AG09319 (cell line): ENCODE data around the gene EPC2.

ENCODE experiments used
- DNase-seq: peaks from one replicate; pipeline ENCODE4 v3.0.0-alpha.2; 2010; ENCODE audit warnings: low read depth; ENCODE audit errors: extremely low read depth
- TF ChIP-seq, protein P1 (sequence below): IDR thresholded peaks from 2 replicates; pipeline ENCODE4 v1.5.1; 2011; ENCODE audit warnings: low read depth, mild to moderate bottlenecking, inconsistent platforms, low read length, moderate library complexity

Gene EPC2, protein sequence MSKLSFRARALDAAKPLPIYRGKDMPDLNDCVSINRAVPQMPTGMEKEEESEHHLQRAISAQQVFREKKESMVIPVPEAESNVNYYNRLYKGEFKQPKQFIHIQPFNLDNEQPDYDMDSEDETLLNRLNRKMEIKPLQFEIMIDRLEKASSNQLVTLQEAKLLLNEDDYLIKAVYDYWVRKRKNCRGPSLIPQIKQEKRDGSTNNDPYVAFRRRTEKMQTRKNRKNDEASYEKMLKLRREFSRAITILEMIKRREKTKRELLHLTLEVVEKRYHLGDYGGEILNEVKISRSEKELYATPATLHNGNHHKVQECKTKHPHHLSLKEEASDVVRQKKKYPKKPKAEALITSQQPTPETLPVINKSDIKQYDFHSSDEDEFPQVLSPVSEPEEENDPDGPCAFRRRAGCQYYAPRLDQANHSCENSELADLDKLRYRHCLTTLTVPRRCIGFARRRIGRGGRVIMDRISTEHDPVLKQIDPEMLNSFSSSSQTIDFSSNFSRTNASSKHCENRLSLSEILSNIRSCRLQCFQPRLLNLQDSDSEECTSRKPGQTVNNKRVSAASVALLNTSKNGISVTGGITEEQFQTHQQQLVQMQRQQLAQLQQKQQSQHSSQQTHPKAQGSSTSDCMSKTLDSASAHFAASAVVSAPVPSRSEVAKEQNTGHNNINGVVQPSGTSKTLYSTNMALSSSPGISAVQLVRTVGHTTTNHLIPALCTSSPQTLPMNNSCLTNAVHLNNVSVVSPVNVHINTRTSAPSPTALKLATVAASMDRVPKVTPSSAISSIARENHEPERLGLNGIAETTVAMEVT

DNA sequence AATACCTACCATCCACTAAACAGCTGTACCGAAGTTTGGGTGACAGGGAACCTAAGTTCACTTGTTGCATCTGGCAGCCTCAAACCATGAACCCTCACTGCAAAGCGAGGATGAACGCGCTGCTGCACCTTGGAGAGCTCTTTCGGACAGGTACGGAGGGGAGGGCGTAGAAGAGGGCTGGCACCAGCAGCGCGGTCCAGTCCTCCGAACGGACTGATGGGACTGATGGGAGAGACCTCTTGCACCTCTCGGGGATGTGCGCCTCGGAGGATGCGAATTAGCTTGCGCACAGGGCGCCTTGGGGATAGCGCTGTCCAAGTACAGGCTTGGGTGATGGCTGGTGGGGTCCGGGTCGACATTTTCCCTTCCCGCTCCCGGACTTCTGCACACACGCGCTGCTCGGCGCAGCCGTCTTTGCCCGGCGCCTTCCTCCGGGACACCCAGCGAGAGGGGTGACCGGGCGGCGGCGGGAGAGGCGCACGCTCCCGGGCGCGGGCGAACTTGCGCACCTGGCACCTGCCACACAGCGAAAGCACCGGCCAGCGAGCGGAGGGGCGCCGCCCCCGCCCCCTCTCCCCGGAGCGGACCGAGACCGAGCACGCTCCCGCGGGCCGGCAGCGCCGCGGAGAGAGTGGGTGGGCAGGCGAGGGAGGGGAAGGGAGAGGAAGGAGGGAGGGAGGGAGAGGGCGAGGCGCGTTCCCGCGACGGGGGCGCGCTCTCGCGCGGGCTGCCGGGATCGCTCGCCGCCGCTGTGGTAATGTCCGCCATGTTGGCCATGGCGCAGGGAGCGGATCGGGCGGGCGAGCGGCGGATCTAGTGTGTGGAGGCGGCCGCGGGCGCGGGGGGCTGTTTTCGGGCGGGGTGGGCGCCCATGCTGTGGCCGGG lies at the start of gene EPC2:
Gene EPC2, plus strand, starts transcription at position 754 of the 885 bp plus-strand sequence. CDS start 267 bp downstream, outside the sequence.
- DNase-seq: peak; percentile 52
- TF ChIP-seq, protein P1, sequence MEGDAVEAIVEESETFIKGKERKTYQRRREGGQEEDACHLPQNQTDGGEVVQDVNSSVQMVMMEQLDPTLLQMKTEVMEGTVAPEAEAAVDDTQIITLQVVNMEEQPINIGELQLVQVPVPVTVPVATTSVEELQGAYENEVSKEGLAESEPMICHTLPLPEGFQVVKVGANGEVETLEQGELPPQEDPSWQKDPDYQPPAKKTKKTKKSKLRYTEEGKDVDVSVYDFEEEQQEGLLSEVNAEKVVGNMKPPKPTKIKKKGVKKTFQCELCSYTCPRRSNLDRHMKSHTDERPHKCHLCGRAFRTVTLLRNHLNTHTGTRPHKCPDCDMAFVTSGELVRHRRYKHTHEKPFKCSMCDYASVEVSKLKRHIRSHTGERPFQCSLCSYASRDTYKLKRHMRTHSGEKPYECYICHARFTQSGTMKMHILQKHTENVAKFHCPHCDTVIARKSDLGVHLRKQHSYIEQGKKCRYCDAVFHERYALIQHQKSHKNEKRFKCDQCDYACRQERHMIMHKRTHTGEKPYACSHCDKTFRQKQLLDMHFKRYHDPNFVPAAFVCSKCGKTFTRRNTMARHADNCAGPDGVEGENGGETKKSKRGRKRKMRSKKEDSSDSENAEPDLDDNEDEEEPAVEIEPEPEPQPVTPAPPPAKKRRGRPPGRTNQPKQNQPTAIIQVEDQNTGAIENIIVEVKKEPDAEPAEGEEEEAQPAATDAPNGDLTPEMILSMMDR: no peak

DNA sequence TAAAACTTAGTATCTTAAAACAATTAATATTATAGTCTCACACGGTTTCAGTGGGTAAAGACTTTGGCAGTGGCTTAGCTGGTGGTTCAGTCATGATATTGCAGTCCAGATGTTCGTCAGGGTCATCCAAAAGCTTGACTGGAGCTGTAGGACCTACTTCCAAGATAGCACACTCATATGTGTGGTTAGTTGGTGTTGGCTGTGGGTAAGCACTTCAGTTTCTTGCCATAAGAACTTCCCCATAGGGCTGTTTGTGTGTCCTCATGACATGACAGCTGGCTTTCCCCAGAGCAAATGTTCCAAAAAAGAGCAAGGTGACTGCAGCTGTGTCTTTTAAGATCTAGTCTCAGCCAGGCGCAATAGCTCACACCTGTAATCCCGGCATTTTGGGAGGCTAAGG lies 48.5 kb upstream of the EPC2 start:
- DNase-seq: no peak
- TF ChIP-seq, protein P1: no peak

DNA sequence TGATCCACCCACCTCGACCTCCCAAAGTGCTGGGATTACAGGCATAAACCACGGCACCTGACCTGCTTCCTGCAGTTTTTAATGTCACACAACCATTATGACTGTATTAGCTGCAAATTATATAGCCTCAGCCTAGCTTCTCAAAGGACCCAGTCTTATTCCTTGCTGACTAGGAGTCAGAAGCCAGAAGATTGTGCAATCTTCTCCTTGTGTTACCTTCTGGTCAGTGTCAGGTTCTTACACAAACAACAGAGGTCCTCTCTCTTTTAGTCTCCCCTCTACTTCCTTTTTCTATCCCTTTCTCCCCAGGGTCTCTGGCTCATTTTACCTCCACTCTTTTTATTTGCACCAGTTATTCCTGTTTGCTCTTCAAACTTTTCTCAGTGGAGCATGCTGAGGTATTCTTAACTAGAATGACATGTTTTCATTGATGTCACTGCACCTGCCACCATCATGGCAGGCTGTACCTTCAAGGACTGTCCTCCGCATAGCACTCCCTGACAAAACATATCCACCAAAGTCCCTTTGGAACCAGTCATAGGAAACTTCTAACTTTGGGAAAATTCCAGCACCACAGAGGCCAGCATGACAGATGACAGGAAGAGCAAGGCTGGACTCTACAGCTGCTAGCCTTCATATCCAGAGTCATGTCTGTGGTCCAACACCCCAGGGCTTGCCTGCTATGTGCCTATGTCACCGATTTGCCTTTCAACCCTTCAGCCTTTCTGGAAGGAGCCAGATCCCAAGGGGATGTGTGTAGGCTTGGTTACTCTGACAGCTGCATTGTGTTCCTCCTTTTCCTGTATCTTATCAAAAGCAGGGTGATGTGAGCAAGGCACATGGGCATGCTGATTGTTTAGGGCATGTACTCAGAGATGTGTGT lies 45.2 kb upstream of the EPC2 start:
- no peak for DNase-seq
- TF ChIP-seq, protein P1: no peak

DNA sequence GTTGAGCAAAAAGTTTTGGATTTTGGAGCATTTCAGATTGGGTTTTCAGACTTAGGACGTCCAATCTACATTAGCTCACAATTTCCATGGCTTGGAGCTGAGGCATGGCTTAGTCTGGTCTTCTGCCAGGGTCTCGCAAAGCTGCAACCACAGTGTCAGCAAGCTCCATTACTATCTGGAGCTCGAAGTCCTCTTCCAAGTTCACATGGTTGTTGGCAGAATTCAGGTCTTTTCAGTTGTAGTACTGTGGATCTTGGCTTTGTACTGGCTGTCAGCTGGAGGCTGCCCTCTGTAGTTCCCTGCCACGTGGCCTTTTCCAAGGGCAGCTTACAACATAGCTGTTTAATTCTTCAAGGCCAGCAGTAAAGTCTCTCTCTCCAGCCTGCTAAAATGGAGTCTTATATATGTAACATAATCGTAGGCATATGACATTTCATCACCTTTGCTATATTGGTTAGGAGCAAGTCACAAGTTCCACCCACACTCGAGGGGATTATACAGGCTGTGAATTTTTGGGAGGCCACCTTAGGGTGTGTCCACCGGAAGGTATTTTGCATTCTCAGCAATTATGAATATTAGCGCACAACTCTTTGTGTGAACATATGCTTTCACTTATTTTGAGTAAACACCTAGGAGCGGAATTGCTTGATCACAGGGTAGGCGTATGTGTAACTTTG lies 41.5 kb upstream of the EPC2 start:
- TF ChIP-seq, protein P1: no peak
- DNase-seq: no peak

DNA sequence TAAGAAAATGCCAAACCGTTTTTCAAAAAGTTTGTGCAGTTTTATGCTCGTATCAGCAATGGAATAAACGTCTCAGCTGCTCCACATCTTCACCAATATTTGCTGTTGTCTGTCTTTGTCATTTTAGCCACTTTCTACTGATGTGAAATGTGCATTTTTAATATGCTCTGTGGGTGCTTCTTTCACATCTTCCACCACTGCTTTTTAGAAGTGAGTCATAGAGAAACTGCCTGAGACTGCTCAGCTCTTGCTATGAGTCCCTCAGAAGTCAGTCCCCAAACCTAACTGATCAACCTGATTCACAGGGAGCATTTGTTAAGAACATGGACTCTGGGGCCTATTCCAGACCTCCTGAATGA lies 41.0 kb upstream of the EPC2 start:
- no peak for DNase-seq
- TF ChIP-seq, protein P1: no peak

DNA sequence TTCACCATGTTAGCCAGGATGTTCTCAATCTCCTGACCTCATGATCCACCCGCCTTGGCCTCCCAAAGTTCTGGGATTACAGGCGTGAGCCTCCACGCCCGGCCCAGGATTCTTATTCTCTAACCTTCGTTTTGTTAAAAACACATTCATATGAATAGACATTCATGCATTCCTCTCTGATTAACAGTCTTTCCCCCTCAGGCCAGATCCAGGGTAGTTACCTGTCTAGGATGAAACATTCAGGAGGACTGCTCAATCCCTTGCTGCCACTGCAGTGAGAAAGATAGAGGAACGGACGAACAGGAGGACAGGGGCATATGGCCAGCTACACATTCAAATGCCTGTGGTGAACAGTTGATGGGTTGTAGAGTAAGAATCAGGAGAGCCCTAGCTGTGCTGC lies 39.6 kb upstream of the EPC2 start:
- TF ChIP-seq, protein P1: no peak
- DNase-seq: no peak
